ENCODE measurements around the gene ESPN. TPM values are rescaled to one million over a fixed set of nuclear protein-coding genes. Genes with fewer than 3 reads are reported as not detected.
"Not testable (repeated sequence)": the region's sequence is repeated elsewhere in the genome, so short reads cannot be mapped to it uniquely, and the experiment has no call there.

ESPN gene
- total RNA-seq, 1 donor from 2014 or later: 3.1 TPM

DNA sequence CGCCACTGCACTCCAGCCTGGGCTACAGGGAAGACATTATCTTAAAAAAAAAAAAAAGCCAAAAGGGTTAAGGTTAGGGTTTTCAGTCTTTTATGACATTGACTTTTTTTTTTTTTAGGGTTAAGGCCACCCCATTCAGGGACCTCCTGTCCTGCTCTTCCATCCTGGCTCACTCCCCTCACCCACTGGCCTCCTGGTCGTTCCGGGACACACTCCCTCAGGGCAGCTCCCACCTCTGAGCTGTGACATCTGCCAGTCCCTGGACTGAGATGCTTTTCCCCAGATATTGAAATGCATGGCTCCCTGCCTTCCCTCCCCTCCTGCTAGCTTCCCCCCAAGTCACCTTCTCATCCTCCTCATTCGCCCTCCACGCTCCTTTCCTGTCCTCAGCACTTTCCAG, 57.2 kb downstream of the ESPN start:
- DNase-seq (ENCODE audit: low spot score): no peak

DNA sequence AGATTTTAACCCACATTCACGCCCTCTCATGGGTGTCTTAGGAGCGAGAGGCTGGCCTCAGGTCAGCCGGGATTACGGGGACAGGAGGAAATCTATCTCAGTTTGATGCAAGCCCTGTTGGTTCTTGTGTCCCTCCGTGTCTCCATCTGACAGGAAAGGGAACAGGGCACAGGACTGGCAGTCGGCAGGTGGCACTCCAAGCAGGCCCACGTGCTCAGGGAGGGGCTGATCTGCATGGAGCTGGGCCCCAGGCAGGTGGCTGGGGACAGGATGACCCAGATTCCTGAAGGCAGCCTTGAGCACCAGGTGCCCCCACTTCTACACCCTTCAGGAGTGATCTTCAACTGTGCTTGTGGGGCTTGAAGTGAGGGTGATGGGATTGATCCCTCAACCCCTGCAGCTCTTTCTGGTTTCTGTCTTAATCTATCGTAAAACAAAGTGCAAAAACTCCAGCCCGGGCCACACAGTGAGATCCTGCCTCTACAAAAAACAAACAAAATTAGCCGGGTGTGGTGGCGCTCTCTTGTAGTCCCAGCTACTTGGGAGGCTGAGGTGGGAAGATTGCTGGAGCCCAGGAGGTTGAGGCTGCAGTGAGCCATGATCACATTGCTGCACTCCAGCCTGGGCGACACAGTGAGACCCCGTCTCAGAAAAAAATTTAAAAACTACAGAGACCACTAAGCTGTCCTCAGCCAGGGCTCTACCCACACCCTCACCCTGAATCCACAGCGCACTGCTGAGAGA, 58.6 kb downstream of the ESPN start:
- DNase-seq (ENCODE audit: low spot score): peak; percentile 54

DNA sequence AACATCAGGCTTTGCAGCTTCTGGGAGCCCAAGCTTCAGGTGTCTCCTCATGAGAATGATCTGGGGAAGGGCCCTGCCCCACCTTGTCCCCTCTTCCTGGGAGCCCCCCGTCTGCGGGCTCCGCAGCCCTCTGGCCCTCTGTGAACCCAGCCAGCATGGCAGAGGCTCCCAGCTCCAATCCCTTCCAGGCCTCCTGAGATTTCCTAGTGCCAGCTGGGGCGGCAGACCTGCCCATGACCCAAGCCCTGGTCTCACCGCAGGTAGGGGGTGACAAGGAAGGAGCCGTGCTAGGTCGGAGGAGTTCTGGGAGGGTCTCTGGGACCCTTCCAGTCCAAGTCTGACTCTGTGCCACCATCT, 59.2 kb downstream of the ESPN start:
- no peak for DNase-seq (ENCODE audit: low spot score)

DNA sequence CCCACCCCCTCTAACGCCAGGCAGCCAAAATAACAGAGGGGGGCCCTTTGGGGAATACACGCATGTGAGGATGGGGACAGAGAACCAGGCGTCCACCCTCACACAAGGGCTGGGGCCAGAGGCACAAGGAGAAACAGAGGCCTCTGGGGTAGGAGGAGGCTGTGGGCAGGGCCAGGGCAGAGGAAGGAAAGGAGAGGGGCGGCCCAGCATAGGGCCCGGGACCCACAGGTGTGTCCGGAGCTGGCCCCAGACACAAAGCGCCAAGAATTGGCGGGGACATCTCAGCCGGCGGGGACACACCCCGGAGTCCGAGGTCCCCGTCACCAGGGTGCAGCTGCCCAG, 60.2 kb downstream of the ESPN start:
- no peak for DNase-seq (ENCODE audit: low spot score)

DNA sequence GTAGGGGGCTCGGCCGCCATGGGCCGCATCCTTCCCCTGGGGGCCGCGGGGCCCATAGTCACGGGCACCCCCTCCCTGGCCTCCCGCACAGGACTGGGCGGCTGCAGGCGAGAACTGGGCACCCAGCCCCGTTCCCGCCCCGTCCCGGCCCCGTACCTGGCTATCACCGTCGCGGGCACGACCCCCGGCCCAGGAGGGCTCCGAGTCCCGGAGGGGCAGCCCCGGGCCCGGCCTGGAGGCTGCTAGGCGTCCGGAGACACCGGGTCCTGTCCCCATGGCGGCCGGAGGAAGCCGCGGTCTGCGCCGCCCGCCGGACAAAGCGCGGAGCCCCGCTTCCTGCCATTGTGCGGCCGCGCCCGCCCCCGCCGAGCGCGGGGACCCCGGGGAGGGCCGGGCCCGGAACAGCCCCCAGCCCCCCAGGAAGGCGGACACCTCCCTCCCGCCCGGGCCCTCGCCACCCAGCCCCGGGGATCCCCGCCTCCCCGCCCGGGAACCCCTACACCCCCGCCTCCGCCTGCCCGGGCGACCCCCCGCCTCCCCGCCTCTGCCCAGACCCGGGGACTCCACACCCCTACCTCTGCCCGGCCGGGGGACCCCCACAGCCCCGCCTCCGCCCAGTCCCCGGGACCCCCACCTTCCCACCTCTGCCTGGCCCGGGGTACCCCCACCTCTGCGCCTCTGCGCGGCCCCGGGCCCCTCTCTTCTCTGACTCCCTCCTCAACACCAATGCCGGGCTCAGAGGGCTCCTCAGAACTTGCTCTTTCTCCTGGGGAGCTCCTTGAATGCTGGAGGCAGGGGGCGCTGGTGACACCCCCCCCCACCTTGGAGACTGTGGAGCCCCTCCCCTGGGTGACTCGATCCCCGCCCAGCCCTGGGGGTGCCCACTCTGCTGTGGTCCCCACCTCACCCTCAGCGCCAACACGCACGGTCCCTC, 60.9 kb downstream of the ESPN start:
- DNase-seq (ENCODE audit: low spot score): no peak

DNA sequence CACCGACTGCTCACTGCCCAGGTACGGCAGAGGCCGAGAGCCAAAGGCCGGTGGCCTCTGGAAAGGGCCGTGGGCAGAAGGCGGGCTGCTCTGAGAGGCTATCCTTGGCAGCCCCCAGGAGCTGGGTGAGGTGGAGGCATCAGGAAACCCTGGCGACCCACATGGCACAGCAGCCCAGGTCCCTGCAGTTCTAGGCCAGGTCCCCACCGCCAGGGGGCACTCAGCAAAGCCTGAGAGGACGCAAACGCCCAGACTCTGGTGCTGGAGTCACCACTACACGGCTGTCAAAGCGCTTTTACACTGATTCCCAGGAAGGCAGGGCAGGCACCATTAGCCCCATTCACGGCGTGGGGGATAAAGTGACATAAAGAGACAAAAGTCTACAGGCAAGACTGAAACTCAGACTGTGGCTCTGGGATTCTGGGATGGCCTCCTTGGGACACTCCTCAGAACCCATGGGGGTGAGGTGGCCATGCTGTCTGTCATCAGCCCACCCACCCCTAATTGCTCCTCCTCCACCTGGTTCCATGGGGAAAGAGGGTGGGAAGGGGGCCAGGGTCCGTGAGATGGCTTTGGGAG, 61.9 kb downstream of the ESPN start:
- DNase-seq (ENCODE audit: low spot score): peak; percentile 85

DNA sequence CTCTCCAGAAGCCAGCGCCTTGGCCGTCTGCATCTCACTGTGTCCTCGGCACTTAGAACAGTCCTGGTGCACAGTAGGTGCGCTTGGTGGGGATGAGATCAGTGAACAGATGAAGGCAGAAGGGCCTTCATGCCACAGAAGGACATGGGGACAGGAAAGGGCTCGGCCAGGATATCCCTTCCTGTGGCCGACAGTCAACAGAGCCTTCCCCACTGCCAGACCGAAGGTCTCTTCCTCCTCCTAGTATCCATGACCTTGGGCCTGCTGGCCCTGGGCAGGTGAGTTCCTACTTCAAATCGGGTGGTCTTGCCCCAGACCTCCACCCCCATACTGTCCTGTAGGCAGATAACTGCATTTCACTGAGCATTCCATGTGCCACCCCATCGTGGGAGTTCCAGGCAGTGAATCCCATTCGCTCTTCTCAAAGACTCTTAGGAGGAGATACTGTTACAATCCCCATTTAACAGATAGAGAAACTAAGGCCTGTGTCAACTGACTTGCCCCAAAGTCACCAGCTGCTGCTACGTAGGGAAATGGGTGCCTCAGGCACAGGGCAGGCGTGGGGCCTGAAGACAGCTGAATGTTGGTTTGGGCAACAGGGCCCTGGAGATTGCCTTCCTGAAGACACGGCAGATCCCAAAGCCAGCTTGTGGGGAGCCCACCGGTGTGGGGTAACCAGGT, 63.4 kb downstream of the ESPN start:
- DNase-seq (ENCODE audit: low spot score): no peak

DNA sequence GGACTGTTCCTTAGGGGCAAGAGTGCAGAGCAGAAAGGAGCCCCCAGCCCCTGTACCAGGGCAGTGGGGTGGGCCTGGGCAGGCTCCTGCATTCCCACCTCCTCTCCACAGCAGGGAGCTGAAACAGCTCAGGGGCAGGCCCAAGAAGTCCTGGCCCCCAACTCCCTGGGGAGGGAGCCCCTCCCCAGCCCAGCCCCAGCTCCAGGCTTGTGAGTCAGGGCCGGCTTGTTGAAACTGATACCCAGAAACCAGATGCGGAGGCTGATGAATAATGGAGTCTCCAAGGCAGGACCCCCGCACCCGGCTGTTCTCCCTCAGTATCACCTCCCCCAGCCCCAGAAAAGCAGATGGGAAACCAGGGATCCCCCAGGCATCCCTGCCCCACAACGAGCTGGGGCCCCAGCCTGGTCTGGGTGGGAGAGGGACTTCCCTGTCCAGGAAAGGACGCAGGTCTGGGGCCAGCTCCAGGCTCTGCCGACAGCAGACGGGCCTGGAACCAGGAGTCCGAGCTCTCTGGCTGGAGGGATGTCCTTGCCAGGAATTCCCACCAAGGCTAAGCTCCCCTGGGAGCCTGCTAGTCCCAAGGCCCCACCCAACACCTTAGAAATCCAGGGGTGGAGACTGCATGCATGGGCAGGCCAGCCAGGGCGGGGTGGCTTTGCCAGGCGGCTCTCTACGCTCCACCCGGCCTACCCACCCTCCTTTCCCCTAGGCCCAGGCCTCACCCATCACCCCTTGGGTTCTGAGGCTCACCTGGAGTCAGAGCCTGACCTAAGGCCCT, 64.2 kb downstream of the ESPN start:
- no peak for DNase-seq (ENCODE audit: low spot score)

DNA sequence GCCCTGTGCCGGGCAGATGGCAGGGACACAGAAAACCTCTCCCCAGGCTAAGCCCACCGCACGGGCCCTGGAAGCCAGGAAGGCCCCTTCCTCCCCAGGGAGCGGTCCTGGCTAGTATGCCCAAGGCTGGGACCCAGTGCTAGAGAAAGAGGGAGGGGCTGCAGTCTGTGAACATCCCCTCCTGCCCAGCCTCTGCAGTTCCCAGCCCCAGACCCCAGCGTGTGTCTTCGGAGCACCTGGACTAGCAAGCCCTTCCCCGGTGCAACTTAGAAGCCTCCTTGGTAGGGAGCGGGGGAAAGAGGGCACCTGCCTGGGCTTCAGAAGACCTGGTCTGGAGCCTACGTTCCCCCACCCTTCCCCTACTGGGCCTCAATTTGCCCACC, 64.8 kb downstream of the ESPN start:
- DNase-seq (ENCODE audit: low spot score): no peak

DNA sequence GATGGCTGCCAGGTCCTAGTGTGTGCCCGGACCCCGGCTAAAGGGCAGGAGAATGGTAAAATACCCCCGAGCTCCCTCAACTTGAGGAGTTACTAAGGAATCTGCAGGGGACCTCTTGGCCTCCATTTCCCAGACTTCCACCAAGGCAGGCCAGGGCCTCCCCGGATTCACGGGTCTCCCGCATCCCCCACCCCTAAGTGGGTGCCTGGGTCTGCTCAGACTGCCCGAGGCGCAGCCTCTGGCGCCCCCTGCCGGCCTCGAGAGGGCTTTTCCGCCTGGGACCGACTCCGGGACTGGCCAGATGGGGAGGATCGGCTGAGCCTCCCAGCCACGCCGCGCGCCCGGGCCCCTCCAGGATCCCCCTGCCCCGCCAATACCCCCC, 65.2 kb downstream of the ESPN start:
- DNase-seq (ENCODE audit: low spot score): peak; percentile 68

DNA sequence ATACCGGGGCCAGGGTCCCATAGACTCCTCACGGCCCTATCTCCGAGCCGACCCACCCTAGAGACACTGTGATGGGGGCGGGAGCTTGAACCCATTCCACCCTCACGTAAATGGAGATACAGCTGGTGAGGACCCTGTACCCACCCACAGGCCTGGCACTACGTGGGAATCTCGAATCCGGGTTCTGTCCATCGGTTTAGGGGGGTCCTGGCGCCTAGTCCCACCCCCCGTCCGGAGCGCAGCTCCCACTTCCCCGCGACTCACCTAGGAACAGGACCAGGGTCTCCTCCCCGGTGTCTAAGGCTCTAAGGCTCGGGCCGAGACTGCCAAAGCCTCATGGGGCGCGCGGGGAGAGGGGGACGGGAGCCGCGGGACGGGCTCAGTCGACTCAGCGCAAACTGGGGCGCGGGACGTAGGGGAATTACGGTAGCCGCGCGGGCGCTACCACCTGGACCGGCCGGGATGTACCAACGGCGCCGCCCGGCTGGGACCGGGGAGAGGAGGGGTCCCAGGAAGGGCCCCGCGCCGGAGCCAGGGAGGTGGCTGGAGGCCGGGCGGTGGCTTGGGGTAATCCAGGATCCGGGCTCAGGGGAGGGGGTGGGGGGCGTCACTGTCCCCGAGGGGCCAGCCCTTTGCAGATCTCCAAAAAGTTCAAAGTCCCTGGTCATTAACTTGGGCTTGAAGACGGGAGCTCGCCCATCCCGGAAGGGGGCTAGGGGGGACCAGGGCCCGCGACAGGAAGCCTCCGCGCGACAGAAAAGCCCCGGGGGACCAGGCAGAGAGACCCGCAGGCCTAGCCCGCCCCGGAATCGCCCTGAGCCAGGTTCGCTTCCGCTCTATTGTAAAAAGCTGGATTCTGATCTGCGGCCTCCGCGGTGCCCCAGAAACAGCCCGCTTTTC, 65.9 kb downstream of the ESPN start:
- DNase-seq (ENCODE audit: low spot score): peak; percentile 66

DNA sequence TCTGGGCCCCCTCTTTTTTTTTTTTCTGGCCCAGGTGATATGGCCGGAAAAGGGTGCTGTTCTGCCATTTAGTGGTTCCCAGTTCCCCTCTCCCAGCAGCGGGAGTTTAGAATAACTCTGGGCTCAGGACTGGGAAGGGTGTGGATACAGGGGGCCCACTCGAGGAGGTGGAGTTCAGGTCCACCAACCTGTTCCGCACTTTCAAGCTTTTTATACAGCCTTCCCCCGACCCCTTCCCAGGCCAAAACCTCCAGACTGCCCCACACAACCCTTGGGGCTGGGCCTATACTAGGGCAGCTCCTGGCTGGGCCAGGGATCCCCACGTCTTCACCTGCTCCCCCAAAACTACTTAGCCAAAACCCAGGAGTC, 66.5 kb downstream of the ESPN start:
- no peak for DNase-seq (ENCODE audit: low spot score)

DNA sequence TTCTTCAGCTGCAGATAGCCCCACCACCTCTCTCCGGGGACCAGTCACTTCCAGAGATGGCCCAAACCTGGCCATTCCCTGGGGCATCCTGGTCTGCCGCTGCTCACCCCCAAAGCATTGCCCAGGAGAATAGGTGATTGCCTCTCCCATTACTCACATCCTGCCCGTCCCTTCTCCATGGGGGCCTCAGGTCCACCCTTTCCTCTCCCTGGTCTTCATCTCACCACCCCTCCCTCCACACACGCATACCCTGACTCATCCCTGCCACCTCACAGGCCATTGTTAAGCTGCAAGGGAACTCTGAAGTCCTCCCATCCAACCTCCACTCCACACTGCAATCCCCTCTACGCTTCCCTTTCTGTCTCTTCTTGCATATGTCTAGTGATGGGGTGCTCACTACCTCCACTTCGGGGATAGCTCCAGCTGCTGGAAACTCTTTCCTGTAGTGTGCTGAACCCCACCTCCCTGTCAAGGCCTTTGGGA, 66.9 kb downstream of the ESPN start, which contains the start of gene PLEKHG5:
Gene PLEKHG5, minus strand, starts transcription at position 188 of the 483 bp plus-strand sequence. CDS start 14,096 bp downstream, outside the sequence.
- no peak for DNase-seq (ENCODE audit: low spot score)

DNA sequence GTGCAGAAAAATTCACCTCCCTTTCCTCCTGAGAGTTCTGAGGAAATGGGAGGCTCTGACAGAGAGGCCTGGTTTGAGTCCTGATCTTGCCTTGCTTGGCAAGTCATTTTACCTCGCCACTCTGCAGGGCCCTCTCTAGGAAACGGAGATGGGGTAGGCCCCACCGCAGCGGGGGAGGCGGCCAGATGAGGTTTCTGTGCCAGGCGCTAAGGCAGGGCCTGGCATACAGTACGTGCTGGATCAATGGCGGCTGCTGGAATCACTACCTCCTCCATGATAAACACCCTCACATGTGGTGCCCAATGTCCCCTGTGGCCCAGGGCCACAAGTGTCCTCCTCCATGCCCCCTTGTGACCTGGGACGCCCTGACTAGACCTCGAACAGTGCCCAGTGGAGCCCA, 67.4 kb downstream of the ESPN start:
- DNase-seq (ENCODE audit: low spot score): no peak

DNA sequence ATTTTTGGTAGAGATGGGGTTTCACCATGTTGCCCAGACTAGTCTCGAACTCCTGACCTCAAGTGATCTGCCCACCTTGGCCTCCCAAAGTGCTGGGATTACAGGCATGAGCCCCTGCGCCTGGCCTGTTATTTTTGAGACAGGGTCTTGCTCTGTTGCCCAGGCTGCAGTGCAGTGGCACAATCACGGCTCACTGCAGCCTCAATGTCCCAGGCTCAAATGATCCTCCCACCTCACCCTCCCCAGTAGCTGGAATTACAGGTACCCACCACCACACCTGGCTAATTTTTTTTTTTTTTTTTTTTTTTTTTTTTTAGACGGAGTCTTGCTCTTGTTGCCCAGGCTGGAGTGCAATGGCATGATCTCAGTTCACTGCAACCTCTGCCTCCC, 69.3 kb downstream of the ESPN start:
- DNase-seq (ENCODE audit: low spot score): not testable (repeated sequence)

DNA sequence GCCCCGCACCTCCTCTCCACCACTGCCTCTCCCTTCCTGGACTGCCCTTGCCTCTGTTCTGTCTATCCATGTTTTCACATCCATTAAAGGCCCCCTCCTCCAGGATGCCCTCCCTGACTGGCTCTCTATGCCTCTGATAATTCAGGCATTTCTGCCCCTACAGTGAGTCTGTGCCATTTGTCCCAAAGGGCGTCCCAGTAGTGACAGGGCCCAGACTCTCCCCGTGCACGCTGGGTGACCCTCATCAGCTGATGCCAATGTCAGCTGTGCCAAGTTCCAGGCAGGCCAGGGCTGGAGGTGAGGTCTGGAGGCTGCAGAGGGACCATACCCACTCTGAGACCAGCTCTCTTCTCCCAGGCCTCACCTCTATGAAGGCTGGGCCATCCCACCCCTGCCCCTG, 70.1 kb downstream of the ESPN start:
- no peak for DNase-seq (ENCODE audit: low spot score)

DNA sequence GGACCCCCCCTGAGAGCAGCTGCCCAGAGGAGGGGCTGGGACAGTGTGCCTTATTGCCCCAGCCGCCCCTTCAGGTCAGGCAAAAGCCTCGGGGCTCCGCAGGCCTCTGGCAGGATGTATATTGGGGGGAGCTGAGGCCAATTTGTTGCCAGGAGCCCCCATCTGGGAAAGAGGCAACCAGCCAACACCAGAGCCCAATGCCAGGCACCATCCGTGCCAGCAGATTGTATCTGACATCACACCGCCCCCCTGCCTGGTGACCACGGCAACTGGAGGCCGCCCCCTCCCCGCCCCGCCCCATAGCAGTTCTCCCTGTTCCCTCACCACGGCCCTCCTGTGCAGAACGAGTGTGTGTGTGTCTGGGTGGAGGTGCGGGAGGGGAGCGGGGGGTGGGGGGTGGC, 70.5 kb downstream of the ESPN start:
- DNase-seq (ENCODE audit: low spot score): no peak

DNA sequence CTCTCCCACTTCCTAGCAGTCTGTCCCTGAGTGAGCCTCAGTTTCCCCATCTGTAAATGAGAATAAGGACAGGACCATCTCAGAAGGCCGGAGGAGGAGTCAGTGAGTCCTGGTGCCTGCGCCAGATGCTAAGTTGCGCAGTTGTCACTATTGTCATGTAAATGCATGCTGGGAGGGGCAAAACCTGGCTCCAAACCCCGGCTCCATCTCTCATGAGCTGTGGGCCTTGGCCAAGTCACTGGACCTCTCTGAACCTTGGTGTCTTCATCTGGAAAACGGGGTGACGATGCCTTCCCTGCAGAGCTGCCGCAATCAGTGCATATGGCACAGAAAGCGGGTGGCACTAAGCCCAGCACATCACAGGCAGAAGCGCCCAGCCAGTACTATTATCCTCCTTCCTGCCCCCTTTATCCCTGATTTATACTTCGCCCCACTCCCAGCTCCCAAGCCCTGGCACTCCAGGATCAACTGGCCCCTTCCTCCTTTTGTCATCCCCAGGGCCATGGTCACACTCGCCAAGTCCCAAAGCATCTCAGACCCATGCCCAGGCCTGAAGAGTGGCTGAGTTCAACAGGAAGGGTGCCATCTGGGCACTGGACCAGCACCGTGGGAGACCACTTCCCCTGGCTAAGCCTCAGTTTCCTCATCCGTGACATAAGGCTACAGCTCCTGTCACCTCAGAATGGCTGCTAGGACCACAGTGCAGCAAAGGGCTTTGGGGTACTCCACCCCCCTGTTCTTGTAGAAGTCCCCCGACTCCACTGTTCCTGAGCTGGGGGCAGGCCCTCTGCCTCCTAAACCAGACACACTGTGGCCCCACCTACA, 71.2 kb downstream of the ESPN start:
- DNase-seq (ENCODE audit: low spot score): no peak

DNA sequence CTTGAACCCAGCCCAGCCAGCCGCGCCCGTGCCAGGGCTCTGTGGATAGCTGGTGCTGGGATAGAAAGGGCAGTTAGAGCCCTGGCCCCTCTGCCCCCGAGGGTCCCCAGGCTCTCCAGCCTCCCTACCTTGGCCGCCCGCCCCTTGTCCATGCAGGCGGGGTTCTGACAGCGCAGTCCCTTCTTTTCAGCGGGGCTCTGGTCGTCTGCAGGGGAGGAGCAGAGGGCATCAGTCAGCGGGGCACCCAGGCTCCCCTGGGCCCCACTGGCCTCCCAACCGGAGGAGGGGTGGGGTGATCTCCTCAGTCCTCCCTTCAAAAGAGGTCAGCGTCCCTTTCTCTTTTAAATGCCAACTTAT, 71.8 kb downstream of the ESPN start:
- DNase-seq (ENCODE audit: low spot score): no peak

DNA sequence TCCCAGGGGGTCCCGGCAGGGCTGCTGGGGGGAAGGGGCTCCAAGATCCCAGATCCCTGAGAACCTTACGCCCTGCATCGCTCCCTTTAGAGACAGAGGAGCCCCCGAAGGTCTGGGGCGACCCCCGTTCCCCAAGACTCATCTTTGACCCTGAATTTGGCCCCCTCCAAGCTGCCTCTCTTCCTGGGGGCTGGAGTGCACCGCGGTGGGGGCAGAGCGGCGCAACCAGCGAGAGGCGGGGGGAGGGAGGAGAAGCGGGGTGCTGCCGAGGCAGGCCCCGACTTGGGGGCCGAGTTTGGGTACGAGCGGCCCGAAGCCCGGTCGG, 72.3 kb downstream of the ESPN start:
- DNase-seq (ENCODE audit: low spot score): no peak

Measured in mucosa of gallbladder (tissue), 1 donor.